Astrocyte (in vitro differentiated cells and primary cell): ENCODE measurements around the gene RBFOX2.

Experiments
- CTCF ChIP-seq: IDR thresholded peaks from 2 replicates; pipeline ENCODE4 v1.5.1; 2011; ENCODE audit warnings: low read depth, mild to moderate bottlenecking, inconsistent platforms, low read length, moderate library complexity; ENCODE audit not compliant: insufficient read depth
- EZH2 ChIP-seq: IDR thresholded peaks from 2 replicates; pipeline ENCODE4 v1.6.1; 2012; ENCODE audit warnings: mild to moderate bottlenecking, low read length, inconsistent platforms; ENCODE audit not compliant: insufficient read depth

DNA sequence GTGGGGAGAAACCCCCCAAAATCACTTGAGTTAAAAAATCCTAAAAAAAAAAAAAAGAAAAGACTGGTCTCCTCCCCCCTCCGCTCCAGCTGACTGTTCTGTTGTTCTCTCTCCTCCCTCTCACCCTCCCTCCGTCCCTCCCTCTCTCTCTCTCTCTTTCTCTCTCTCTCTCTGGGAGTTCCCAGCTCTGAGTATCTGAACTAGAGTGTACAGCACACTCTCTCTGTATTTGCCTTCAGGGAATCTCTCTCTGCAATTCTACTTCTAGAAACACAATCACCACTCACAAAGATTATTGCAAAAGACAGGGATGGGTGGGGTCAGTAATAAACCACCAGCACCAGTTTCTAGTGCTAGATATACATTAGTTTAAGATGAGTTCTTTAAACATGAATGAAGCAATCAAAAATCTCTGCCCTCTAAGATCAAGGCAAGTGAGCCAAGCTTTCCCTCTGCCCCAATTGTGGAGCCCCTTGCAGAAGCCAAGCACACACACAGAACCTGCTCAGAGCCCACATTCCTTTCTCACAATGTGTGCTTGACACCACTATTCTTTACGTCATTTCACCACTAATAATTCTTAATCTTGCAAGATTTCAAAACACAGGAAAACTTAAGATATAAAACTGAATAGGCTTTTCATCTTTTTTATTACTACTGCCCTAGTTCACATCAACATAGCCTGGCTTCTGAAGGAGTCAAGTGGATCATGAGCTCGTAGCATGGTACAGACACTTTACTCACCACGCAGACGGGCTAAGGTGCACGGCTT is 133.5 kb downstream of the RBFOX2 start:
- TF ChIP-seq EZH2 = no peak
- TF ChIP-seq CTCF = no peak
